WERI-Rb-1 (cell line): ENCODE data around the gene DNAAF5.

Experiments
- DNase-seq: peaks from one replicate; pipeline ENCODE4 v3.0.0-alpha.2; 2020
- H3K27ac ChIP-seq: fragments of 250-450 bp; sonication (Bioruptor Pico); 2 replicates; pipeline ENCODE4 v1.5.1; 2020; ENCODE audit warnings: mild to moderate bottlenecking, moderate library complexity
- H3K27me3 ChIP-seq: fragments of 250-450 bp; sonication (Bioruptor Pico); 2 replicates; pipeline ENCODE4 v1.5.1; 2021; ENCODE audit warnings: mild to moderate bottlenecking, low read depth, moderate library complexity; ENCODE audit not compliant: insufficient read depth, severe bottlenecking
- H3K36me3 ChIP-seq: fragments of 250-450 bp; sonication (Bioruptor Pico); 2 replicates; pipeline ENCODE4 v1.5.1; 2020; ENCODE audit warnings: mild to moderate bottlenecking, moderate library complexity
- H3K4me3 ChIP-seq: 2 replicates; pipeline ENCODE4 v1.5.1; 2011; ENCODE audit warnings: low read depth, mild to moderate bottlenecking, control low read depth, low read length
- H3K9me3 ChIP-seq: fragments of 250-450 bp; sonication (Bioruptor Pico); 2 replicates; pipeline ENCODE4 v1.5.1; 2021; ENCODE audit warnings: mild to moderate bottlenecking, moderate library complexity; ENCODE audit not compliant: severe bottlenecking
- CTCF ChIP-seq: IDR thresholded peaks from 2 replicates; pipeline ENCODE4 v1.5.1; 2011; ENCODE audit warnings: low read depth, mild to moderate bottlenecking, control low read depth, inconsistent platforms, low read length

DNAAF5 gene

GRCh38 chr7:744854-745430 lies 18.4 kb downstream of the DNAAF5 start:
- Histone ChIP-seq H3K36me3 (peaks cover 38% of the 10 kb centered on the region), H3K4me3 (no peak overlapping the region), H3K27me3 (no peaks in the 10 kb centered on the region), H3K9me3 (peaks cover 3% of the 10 kb centered on the region), H3K27ac (no peak overlapping the region)
- peak; percentile 5 for DNase-seq
- no peak for TF ChIP-seq CTCF

GRCh38 chr7:745431-746154 lies 19.1 kb downstream of the DNAAF5 start:
- Histone ChIP-seq H3K27ac (no peak overlapping the region), H3K27me3 (no peaks in the 10 kb centered on the region), H3K4me3 (no peak overlapping the region), H3K9me3 (peaks cover 3% of the 10 kb centered on the region), H3K36me3 (peaks cover 31% of the 10 kb centered on the region)
- DNase-seq, result peak; percentile 7
- TF ChIP-seq CTCF, result no peak

DNA sequence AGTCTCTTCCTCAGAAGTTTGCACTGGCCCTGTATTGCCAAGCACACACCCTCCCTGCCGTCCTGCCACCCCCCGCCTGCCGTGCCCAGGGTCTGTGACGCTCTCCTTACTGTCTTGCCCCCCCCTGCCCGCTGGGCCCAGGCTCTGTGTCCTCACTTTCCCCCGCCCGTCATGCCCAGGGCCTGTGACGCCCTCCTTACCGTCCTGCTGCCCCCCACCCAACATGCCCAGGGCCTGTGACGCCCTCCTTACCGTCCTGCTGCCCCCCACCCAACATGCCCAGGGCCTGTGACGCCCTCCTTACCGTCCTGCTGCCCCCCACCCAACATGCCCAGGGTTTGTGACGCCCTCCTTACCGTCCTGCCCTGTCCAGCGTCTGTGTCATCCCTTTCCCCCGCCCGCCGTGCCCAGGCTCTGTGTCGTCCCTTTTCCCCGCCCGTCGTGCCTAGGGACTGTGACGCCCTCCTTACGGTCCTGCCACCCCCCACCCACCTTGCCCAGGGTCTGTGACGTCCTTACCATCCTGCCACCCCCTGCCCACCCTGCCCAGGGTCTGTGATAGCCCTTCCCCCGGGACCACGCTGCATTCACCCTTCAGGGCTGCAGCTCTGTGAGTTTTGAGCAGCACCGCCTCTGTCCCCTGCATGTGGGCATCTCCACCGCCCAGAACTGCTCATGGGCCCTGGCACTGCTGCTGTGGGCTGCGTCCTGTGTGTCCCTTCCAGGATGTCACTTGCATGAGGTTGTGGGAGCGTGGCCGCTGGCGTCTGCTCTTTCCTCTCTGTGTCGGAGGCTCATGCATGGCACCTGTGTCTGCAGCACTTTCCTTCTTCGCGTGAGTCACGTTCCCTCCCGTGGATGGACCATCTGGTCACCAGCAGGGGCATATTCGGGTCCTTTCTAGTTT lies 19.9 kb downstream of the DNAAF5 start:
- Histone ChIP-seq H3K27ac (no peak overlapping the region), H3K27me3 (no peaks in the 10 kb centered on the region), H3K4me3 (no peak overlapping the region), H3K9me3 (peaks cover 3% of the 10 kb centered on the region), H3K36me3 (peaks cover 27% of the 10 kb centered on the region)
- TF ChIP-seq CTCF, result no peak
- DNase-seq, result peak; percentile 5

DNA sequence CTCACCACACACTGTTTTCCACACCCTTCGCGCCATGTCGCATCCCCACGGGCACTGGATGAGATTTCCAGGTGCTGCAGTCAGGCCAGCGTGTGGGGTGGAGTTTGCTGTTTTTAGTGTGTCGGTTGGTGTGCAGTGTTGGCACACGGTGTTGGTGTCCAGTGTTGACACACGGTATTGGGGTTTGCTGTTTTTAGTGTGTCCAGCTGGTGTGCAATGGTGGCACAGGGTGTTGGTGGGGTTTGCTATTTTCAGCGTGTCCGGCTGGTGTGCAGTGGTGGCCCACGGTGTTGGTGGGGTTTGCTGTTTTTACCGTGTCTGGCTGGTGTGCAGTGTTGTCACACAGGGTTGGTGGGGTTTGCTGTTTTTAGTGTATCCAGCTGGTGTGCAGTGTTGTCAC lies 20.7 kb downstream of the DNAAF5 start:
- no peak overlapping the region for H3K4me3 ChIP-seq
- H3K27me3 ChIP-seq, result no peaks in the 10 kb centered on the region
- TF ChIP-seq CTCF, result no peak
- H3K27ac ChIP-seq, result no peak overlapping the region
- H3K36me3 ChIP-seq, result peaks cover 25% of the 10 kb centered on the region
- H3K9me3 ChIP-seq, result peaks cover 3% of the 10 kb centered on the region
- peak; percentile 7 for DNase-seq

GRCh38 chr7:748446-748845 lies 21.9 kb downstream of the DNAAF5 start:
- peaks cover 3% of the 10 kb centered on the region for H3K9me3 ChIP-seq
- peak overlapping the region; percentile 97 for H3K27ac ChIP-seq
- H3K27me3 ChIP-seq, result no peaks in the 10 kb centered on the region
- TF ChIP-seq CTCF, result no peak
- H3K4me3 ChIP-seq, result 0 out of 2 replicates have a peak overlapping the region, but pooled peaks have one; percentile 5
- peak; percentile 21 for DNase-seq
- H3K36me3 ChIP-seq, result peaks cover 28% of the 10 kb centered on the region
